ENCODE results near the gene NYNRIN. TPM values are rescaled to one million over a fixed set of nuclear protein-coding genes. Genes with fewer than 3 reads are reported as not detected.
A peak's percentile ranks its signal among the peaks of the same experiment; 100 is the strongest.
"Not testable (repeated sequence)": the region's sequence is repeated elsewhere in the genome, so short reads cannot be mapped to it uniquely, and the experiment has no call there.

Gene NYNRIN
- total RNA-seq, 1 donor = 14.1 TPM

DNA sequence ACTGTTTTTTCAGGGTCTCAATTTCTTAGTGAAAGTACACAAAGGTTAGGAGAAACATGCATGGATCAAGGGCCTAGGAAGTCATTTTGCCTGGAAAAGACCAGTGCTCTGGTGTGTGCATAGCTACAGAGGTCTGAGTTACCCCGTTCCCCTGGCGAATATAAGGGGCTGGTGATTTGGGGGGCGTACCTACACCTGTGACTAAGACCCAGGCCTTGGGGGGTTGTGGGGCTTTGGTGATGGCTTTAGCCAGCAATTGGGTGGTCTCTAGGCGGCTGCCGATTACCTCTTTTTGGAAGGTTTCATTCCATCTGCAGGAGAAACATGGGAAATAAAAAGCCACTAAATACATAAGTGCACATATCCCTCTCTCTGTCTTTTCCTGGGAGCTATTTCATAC, 42.7 kb downstream of the NYNRIN start:
- peak overlapping the region; percentile 96 for H3K4me3 ChIP-seq (ENCODE audit: low read depth, low read length)
- TF ChIP-seq, protein P1, sequence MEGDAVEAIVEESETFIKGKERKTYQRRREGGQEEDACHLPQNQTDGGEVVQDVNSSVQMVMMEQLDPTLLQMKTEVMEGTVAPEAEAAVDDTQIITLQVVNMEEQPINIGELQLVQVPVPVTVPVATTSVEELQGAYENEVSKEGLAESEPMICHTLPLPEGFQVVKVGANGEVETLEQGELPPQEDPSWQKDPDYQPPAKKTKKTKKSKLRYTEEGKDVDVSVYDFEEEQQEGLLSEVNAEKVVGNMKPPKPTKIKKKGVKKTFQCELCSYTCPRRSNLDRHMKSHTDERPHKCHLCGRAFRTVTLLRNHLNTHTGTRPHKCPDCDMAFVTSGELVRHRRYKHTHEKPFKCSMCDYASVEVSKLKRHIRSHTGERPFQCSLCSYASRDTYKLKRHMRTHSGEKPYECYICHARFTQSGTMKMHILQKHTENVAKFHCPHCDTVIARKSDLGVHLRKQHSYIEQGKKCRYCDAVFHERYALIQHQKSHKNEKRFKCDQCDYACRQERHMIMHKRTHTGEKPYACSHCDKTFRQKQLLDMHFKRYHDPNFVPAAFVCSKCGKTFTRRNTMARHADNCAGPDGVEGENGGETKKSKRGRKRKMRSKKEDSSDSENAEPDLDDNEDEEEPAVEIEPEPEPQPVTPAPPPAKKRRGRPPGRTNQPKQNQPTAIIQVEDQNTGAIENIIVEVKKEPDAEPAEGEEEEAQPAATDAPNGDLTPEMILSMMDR (IDR thresholded peaks at IDR 0.05; ENCODE audit: insufficient read depth, low read length) = no peak
- DNase-seq (ENCODE audit: low read depth) = no peak

DNA sequence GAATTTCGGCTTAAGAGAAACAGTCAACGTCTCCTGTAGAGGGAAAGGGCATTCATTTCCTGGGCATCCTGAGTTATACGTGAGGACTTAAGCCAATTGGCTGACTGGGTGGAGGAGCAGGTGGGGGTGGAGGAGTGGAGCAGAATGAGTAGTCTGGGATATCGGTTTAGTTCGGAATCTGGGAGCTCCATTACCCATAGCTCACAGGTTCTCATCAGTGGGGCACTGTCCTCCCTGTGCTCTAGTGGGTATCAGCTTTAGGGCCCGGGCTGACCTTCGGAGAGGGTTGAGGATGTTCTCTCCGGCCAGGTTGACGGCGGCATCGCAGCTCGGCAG, 43.1 kb downstream of the NYNRIN start:
- no peak for DNase-seq (ENCODE audit: low read depth)
- H3K4me3 ChIP-seq (ENCODE audit: low read depth, low read length) = peak overlapping the region; percentile 96
- TF ChIP-seq, protein P1 (IDR thresholded peaks at IDR 0.05; ENCODE audit: insufficient read depth, low read length) = no peak

DNA sequence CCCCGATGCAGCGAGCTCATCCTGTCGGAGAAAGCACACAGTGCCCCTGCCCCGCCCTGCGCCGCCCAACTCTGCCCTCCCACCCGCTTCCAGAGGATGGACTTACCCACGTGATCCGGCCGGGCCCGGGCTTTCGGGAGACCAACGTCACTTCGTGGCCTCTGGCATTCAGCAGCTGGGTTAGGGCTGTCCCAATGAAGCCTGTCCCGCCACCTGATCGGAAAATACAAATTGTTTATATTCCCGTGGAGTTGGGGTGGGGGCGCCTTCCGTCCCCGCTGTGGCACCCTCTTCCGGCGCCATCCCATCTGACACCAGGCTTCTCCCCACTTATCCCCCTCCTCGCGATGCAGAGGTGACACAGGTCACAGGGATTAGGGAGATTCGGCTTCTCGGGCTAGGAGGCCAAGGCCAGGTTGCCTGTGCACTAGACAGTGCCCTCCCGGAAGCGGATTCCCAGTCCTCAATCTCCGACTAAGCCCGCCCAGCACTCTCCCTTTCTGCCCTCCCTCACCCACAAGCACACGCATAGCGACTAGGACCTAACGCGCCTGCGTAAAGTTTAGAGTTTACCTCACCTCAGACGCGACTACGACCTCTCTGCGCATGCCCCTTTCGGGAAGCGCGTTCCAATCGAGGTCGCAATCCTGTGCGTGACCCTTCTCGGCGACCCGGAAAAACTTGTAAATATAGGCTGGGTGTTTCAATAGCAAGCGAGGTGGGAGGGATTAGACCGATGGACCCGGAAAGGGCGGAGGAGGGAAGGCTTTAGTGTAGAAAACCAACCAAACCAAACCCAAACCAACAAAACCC, 43.6 kb downstream of the NYNRIN start, which contains the start of gene SDR39U1:
TSS of gene SDR39U1 (minus strand) at position 537 of the 813 bp plus-strand sequence. CDS start at position 530, 7 bp downstream.
- DNase-seq (ENCODE audit: low read depth) = peak; percentile 100
- H3K4me3 ChIP-seq (ENCODE audit: low read depth, low read length) = peak within 1 kb of the TSS; percentile 96
- TF ChIP-seq, protein P1 (IDR thresholded peaks at IDR 0.05; ENCODE audit: insufficient read depth, low read length) = no peak

DNA sequence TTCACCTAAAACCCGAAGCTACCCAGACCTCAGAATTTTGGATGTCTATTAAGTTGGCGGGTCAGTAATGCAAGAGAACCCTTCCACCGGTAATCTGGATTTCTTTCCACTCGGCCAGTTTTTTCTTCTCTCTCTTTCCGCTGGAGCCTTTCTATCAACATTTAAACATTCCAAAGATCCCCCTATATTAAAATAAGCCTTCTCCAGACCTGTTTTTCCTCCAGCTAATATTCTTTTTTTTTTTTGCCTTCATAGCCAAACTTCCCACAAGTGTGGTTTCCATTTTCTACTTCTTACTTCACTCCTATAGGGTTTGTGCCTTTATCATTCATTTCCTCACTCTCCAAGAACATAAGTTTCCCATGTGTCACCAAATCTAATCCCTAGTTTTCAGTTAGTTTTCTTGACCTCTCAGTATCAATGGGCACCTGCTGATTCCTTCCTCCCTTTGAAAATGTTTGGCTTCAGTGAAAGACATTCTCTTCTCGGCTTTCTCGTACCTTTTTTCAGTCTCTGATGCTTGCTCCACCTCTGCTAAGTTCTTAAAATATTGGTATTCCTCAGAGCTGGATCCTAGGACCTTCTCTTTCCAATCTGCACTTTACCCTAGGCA, 44.4 kb downstream of the NYNRIN start:
- TF ChIP-seq, protein P1 (IDR thresholded peaks at IDR 0.05; ENCODE audit: insufficient read depth, low read length) = no peak
- H3K4me3 ChIP-seq (ENCODE audit: low read depth, low read length) = peak overlapping the region; percentile 82
- no peak for DNase-seq (ENCODE audit: low read depth)

DNA sequence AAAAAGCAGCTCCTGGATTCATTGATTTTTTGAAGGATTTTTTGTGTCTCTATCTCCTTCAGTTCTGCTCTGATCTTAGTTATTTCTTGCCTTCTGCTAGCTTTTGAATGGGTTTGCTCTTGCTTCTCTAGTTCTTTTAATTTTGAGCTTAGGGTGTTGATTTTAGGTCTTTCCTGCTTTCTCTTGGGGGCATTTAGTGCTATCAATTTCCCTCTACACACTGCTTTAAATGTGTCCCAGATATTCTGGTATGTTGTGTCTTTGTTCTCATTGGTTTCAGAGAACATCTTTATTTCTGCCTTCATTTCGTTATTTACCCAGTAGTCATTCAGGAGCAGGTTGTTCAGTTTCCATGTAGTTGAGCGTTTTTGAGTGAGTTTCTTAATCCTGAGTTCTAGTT, 52.0 kb downstream of the NYNRIN start:
- not testable (repeated sequence) for H3K4me3 ChIP-seq (ENCODE audit: low read depth, low read length); DNase-seq (ENCODE audit: low read depth)

DNA sequence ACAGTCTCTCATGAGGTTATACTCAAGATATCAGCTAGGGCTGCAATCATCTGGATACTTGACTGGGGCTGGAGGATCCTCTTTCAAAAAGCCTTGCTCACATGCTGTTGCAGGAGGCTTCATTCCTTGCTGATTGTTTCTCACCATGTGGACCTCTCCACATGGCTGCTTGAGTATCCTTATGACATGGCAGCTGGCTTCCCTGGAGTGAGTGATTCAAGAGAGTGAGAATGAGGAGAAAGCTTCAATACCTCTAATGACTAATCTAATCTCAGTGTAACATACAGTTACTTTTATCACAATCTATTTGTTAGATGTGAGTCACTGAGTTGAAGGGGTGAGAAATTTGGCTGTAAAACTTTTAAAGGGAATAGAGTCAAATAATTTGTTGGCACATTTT, 58.2 kb downstream of the NYNRIN start:
- no peak overlapping the region for H3K4me3 ChIP-seq (ENCODE audit: low read depth, low read length)
- DNase-seq (ENCODE audit: low read depth) = no peak
- TF ChIP-seq, protein P1 (IDR thresholded peaks at IDR 0.05; ENCODE audit: insufficient read depth, low read length) = no peak

DNA sequence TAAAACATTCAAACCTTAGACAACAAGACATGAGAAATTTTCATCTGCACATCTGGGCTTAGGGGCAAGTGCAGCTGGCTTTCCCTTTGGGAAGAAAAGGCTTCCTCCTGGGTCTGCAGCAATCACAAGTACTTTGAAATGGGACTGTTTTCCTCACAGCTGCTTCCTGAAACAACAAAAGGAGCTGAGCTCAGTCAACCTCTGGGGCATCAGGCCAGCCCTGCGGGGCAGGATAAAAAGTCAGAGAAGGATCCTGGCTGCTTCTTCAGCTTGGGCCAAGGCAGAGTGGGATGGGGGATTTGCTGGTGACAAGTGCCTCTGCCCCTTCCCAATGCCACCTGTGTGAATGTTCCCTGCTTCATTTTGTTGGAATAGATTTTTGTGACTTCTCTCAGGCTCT, 59.9 kb downstream of the NYNRIN start:
- H3K4me3 ChIP-seq (ENCODE audit: low read depth, low read length) = no peak overlapping the region
- TF ChIP-seq, protein P1 (IDR thresholded peaks at IDR 0.05; ENCODE audit: insufficient read depth, low read length) = no peak
- DNase-seq (ENCODE audit: low read depth) = no peak

All from fibroblast of the aortic adventitia (primary cell).